HG03521 (cell line): ENCODE results near the gene HOXC4.
"Not testable (repeated sequence)": the region's sequence is repeated elsewhere in the genome, so short reads cannot be mapped to it uniquely, and the experiment has no call there.

Experiments used
- ATAC-seq: cut with Tn5 transposase; IDR thresholded peaks from one replicate; pipeline ENCODE4 v1.9.1; 2021; ENCODE audit warnings: mild to moderate bottlenecking, moderate library complexity; ENCODE audit not compliant: unreplicated experiment

Gene HOXC4

DNA sequence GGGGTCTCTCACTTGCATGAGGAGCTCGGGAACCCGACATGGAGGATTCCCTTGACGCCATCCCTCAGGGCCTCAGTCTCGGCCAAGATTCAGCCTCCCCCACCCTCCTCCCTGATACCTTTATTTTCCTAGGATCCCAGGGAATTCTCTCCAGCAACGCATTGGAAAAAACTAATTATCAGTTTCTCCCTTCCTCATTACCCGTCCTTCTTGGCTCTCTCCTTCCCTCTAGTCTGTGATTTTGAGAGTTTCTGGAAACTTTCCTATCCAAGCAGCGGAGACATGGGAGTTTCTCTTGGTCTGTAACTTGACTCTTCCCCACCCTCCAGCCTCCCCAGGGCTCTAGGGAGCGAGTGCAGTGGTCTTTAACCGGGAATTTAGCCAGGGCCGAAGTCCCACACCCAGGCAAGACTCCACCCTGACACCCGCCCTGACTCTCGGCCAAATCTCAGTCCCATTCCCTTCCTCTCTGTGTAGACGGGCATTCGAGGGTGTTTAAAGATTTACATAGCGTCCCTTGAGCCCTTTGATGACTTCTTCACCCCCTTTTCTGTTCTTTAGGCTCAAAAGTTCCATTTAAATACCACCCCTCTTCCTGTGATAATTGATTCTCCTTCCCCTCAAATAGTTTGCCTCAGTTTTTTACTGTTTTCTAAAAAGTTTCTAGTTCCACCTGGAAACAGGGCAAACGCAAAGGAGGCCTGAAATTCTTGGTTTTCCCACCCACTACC, 14.1 kb upstream of the HOXC4 start:
- no peak for ATAC-seq

GRCh38 chr12:54040148-54040494, 13.5 kb upstream of the HOXC4 start:
- no peak for ATAC-seq

- ATAC-seq = no peak
Observed at GRCh38 chr12:54040648-54041047, 13.0 kb upstream of the HOXC4 start.

GRCh38 chr12:54041097-54041690, 12.4 kb upstream of the HOXC4 start:
- no peak for ATAC-seq

- ATAC-seq = not testable (repeated sequence)
Observed at GRCh38 chr12:54042033-54042432, 11.6 kb upstream of the HOXC4 start.

DNA sequence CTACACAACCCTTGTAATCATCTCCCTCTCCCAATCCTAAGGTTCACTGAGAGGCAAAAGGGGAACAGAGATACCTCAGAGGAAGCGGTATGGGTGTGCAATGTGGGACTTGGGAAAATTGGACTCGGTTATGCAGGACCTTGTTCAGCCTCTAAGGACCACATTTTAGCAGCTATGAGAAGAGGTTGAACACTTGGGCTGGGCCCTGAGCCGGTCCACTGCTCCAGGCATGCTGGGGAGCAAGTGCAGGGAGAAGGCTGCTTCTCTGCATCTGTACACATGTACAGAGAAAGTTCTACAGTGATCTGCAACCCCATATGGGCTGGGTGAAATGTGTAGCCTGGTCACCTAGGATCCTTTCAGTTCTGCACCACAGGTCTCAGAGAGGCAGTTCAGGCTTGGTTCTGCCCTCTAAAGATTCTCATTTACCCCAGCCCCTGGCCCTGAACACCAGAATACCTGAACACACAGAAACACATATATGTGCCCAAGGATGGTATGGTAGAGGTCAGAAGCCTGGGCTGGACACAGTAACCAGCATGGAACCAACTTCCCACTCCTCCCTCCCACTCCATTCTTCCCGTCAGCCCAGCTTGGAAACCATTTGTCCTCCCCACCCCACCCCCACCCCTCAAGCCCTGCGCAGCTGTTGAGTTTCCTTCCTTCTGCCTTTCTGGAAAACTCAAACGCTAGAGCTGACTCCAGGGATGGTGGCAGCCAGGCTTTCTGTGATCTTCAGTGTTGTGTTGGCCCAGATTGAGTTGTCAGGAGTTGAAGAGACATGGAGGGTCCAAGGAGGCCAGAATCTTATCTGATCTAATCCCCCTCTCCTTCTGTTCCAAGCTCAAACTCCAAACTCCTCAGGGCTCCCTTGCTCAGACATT, 10.4 kb upstream of the HOXC4 start:
- ATAC-seq = no peak

DNA sequence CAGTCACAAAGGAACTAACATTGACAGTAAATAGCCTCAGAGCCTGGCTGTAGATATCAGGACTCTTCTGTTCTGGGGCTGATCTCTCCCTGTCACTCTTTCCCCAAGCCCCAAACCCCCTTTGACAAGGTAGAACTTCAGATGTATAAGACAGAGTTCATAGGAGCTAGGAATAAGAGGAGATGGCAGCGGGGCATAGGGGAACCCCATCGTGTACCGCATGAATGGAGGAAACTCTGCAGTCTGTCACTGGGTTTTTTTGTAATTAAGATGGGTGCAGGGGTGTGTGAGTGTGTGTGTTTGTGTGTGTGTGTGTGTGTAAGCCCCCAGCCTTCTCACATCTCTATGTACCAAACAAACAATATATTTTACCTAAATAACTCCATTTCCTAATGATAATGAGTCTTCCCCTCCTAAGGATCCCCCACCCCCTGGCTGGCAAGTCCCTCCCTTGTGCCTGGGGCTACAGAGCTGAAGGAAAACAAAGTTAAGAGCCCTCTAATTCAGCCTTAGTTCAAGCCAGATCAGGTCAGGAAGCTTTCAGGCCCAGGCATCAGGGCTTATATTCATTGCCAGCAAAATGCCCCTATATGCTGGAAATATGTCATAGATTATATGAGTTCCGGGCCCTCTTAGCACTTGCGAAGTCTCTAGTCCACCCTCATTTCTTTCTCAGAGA, 9.1 kb upstream of the HOXC4 start:
- no peak for ATAC-seq

DNA sequence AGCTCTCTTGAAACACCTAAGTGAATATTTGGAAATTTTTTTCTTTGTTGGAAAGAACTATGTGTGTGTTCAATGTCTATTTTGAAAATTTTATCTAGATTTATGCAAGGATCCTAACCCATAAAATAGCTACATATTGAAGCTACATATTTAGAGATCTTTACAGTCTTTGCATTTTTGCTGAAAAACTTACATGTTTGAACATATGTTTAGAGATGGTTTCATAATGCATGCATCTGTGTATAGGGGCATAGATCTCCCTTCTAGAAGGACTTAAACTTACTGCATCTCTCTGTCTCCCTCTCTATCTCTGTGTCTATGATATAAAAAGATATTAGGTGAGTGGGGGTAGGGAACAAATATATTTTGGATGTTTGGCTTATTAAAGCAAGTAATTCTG, 8.2 kb upstream of the HOXC4 start:
- ATAC-seq = no peak

DNA sequence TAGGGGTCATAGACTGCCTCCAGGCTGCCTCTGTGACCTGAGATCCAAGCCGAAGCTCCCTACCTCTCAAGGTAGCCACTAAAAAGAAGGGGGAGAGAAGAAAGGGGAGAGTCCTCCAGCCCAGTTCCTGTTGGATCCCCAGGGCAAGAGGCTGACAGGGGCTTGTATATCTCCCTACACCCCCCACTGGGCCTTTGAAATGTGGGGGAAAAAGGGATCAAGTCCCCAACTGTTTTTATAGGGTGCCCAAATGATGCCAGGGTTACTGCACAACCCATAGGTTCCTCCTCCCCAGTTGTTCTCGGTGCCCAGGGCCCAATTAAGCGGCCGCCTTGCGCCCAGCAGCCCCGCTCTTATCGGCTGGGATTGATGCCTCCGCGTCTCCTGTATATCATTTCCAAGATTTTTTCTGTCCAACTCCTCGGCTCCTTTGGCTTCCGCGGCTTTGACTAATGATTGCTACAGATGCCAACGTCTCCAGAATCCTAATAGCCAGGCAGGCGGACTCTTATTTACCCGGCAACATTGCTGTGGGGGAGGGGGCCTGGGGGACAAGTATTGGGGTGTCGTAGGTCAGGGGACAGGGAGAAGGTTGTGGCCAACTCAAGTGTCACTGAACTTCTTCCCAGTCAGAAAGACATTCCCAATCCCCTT, 7.6 kb upstream of the HOXC4 start:
- no peak for ATAC-seq

DNA sequence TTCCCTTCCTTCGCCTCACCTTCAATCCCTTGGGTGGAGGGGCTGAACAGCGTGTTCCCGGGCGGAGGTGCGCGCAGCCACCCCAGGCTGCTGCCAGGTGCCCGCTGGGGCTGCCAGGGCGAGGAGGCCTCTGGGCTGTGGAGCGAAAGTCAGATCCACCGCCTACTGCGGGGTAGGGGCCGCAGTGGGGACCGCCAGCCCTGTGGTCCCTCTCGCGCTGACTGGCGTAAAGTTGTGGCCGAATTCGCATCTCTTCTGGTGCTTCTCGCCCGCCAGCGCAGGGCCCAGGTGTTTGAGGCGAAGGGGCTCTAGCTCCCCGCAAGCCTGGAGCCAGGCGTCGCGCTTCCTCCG, 6.9 kb upstream of the HOXC4 start:
- ATAC-seq = no peak

DNA sequence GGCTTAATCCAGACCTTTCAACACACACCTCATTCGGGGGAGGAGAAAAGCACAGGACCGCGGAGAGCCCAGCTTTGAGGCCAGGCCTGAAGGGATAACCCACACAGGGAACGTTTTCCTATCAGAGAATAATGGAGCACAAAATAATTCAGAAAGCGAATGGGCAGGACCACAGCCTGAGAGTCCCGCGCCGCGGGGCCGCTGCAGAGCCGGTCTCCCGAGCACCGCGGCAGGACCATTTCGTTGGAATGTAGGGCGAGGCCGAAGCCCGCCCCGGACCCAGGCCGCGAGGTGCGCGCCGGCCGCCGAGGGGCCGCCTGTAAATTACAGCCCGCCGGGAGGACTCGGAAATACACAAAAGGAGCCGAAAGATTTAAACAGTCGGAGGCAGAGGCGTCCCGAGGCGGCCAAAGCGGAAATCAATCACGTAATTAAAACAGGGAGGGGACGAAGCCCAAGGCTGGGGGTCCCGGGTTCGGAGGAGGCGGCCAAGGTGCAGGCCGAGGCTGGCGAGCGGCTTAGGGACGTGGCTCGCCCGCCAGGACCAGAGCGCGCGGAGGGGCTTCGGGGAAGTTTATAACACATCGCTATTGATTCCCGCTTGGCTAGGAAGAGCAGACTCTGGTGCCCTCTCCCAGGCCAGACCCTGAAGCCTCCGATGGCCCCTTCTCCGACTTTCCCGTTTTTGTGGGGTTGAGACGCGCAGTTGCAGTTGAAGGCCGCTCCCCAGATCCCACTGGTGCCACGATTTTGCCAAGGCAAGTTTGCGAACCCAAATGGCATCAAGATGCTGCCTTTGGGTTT, 6.3 kb upstream of the HOXC4 start:
- ATAC-seq = no peak

GRCh38 chr12:54047964-54048303, 5.7 kb upstream of the HOXC4 start:
- ATAC-seq = no peak

GRCh38 chr12:54048406-54049093, 5.1 kb upstream of the HOXC4 start:
- no peak for ATAC-seq

- ATAC-seq = no peak
Observed at GRCh38 chr12:54049108-54049507, 4.5 kb upstream of the HOXC4 start.

DNA sequence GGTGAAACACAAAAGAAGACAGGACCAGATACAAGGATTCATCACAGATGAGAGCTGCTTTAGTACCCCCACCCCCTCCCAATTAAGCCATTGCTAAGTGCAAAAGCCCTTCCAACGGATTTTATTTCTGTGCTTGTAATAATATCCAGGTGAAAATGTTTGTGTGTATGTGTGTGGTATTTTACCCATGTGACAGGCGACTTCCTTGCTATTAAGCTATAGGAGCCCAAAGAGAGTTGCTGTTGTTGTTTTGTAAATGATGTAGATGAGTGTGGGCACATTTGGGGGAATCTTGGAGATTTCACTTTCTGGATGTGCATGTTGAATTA, 3.2 kb upstream of the HOXC4 start:
- no peak for ATAC-seq

DNA sequence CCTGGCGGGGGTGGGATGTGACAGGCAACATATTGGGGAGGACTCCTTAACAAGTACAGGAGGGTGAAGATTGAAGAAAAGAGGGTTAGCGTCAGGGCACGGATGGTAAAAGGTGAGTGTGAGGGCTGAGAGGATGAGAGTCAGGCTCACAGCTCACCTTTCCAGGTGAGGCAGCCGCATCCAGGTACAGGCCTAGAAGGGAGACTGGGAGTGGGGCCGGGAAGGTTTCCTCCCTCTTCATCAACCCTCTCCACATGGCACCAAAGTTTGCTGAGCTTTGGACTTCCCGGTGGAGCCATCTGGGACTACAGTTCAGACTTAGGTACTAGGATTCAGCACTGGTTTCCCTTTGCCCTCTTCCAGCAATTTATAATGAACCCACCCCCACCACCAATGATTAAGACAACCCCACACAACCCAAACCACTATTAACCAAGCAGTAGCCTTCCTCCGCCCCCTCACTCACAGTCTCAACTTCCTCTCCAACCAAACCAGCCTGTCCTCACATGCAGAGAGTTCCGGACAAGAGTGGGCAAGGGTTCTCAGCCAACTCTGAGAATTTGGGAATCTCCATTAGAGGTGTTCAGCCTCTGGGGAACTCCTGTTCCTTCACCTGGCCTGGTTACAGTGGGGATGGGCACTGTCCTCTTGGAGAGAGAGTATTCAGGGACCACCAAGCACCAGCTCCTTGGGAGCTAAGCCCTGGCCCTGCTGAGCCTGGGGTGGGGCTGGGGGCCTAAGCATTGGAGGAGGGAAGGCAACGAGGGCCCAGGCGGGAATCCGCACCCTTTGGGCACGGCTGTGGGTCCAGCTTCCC, 2.4 kb upstream of the HOXC4 start:
- ATAC-seq = no peak

GRCh38 chr12:54051874-54052437, 1.7 kb upstream of the HOXC4 start:
- no peak for ATAC-seq

GRCh38 chr12:54052438-54053002, 1.1 kb upstream of the HOXC4 start:
- no peak for ATAC-seq
